Right hindlimb (tissue), 1 donor: ENCODE data around the gene PIAS1.
"Not testable (repeated sequence)": the region's sequence is repeated elsewhere in the genome, so short reads cannot be mapped to it uniquely, and the experiment has no call there.

Experiments
- DNase-seq: peaks from one replicate; pipeline ENCODE4 v3.0.0-alpha.2; 2018

Gene PIAS1

GRCh38 chr15:68205954-68206539, 151.9 kb downstream of the PIAS1 start:
- peak; percentile 68 for DNase-seq

- DNase-seq: no peak
These were observed 152.6 kb downstream of the PIAS1 start for GRCh38 chr15:68206711-68207151.

GRCh38 chr15:68207176-68207935, 153.2 kb downstream of the PIAS1 start:
- no peak for DNase-seq

- no peak for DNase-seq
These were observed 154.0 kb downstream of the PIAS1 start for GRCh38 chr15:68208136-68208535.

DNA sequence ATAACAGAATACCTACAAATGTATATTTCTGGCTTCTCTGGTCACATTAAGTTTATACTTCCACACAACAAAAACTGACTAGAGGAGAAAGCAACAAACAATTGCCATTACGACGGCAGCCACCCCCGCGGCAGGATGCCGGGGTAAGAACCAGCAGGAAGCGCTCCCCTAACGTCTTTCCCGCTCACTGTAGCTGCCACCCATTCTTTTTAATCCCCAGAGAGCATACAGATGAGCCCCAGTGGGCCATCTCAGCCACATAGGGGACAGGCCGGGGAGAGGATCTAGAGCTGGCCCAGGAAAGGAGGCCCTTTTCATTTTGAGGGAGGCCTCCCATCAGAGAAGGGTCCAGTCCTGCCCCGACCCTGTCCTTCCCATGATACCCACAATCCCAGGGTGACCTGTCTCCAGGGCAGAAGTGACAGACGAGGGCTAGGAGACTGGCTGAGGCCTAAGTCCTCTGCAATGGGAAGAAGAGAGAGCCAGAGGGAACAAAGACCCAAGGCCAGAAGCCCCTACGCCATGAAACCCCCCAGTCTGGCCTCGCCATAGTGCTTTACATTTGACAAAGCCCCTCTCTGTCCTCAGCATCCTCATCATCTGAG, 154.6 kb downstream of the PIAS1 start:
- DNase-seq: no peak

- no peak for DNase-seq
These were observed 155.2 kb downstream of the PIAS1 start for GRCh38 chr15:68209272-68209671.

DNA sequence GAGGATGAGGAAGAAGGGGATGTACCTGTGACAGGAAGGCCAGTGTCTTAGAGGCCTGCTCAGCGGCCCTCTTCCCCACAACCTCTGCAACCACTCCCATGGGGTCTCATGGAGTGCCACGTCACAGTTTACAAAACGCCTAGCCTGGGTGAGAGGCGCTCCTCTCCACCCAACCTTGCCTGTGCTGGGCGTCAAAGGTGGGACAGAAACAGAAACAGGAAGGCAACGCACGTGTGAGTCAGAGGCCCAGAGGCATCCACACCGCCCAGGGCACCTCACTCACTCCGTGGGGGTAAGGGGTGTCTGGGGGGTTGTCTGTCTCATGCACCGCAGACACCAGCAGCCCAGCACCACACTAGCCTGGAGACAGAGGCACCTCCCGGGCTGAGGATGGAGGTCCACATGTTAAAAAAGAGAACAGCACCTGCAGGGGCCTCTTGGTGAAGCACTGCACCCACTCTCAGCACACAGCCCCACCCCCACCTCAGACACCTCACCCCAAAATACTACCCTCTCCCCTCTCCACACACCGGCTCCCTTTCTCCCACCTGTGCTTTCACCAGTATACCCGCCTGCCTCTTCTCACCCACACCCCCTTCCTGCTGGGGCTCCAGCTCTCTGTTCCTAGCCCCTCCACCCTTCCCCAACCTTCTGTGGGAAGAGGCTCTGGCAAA, 155.8 kb downstream of the PIAS1 start:
- DNase-seq: no peak

DNA sequence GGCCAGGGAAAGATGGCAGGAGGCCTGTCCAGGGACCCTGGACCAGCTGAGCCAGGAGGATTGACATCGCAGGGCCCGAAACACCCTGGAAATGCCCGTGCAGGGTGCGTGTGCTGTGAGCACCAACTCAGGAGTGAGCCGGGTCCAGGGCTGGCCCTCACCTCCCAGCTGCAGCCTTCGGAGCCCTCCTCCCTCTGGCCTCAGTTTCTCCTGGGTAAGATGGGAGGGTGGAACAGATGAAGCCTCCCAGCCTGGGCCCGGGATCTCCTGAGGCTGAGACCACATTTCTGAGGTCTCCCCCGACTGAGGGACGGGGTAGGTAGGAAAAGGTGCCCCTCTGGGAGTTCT, 156.3 kb downstream of the PIAS1 start:
- DNase-seq: no peak

GRCh38 chr15:68210821-68211655, 156.9 kb downstream of the PIAS1 start:
- peak; percentile 83 for DNase-seq

- no peak for DNase-seq
These were observed 157.7 kb downstream of the PIAS1 start for GRCh38 chr15:68211656-68212320.

DNA sequence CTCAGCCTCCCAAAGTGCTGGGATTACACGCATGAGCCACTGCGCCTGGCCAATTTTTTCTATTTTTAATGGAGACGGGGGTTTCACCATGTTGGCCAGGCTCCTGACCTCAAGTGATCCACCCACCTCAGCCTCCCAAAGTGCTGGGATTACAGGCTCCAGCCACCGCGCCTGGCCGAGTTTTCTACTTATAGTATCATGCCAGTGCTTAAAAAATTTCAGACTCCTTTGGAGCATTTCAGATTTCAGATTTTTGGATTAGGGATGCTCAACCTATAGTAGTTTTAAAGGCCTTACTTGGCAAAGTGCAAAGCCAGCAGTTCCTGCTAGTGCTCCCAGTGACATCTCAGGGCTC, 159.4 kb downstream of the PIAS1 start:
- not testable (repeated sequence) for DNase-seq

DNA sequence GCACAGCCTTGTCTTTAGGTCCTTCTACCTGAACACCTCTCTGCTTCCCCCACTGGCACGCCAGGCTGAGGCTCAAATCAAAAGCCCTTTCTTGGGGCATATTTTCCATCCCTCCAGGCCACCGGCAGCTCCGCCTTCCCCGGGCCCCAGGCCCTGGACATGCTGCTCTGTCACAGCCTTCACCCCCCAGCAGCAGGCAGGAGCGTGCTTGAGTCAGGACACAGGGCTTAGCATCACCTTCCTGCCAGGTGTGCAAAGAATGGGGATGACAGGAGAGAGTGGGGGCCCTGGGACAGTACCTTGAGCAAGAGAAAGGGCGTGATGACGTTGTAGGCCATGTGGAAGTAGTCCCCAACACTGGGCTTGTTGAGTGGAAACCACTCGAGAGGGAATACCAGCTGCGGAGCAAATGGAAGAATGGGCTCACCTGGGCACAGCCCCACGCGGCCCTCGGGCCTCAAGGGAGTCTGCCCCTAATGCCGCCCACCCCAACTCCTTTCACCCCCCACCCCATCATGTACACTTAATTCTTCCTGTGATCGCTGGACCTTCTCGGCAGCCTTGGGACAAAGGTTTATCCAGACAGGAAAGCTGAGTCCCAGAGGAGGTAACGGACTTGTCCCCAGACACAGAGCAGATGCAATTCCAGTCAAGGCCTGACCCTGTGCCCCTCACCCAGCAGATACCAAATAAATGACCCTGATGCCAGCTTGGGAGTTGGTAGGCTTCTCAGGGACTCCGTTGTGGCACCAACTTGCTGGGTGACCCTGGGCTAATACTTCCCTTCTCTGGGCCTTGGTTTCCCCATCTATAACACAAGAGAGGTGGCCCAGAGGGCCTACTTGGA, 160.1 kb downstream of the PIAS1 start:
- no peak for DNase-seq

DNA sequence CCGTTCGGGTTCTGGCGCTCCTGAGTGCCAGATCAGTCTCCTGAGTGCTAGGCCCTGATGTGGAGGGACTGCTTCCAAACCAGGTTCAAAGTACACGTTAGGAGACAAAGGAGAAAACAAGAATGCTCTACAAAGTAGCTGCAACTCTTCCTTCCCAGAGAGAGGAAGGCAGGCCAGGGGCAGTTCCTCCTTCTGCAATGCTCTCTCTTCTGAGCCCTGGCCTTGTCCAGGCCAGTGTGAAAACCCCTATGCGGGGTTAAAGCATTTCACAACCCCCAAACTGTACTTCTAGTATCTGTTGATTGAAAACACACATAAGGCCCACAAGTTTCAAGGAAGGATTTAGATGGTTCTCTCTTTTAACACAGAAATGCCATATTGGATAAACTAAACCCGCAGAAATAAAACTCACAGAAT, 160.7 kb downstream of the PIAS1 start:
- DNase-seq: no peak

DNA sequence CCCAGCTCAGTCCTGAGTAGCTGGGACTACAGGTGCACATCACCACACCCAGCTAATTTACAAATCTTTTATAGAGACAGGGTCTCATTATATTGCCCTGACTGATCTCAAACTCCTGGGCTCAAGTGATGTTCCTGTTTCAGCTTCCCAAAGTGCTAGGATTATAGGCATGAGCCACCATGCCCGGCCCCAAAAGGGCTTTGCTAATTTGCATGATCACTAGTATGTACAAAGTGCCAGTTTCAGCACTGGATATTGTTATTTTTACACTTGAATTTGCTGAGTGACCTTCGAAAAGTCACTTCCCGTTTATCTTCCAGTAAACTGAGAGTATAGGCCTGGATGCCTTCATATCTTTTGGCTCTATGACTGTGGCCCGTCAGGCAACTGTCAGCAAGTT, 163.2 kb downstream of the PIAS1 start:
- DNase-seq: no peak

DNA sequence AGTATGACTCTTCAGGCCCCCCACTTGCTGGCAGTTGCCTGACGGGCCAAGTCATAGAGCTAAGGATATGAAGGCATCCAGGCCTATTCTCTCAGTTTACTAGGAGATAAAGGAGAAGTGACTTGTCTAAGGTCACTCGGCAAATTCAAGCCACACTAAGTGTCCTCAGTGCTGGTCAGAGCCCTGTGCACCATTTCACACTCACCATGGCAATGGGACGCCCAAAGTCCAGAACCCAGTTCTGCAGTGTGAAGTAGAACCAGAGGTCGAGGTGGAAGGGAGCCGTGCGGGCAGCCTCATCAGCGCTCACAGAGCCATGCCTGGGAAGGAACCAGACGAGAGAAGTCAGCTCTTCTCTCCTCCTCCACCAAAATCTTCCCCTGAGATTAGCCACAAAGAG, 164.2 kb downstream of the PIAS1 start:
- no peak for DNase-seq

DNA sequence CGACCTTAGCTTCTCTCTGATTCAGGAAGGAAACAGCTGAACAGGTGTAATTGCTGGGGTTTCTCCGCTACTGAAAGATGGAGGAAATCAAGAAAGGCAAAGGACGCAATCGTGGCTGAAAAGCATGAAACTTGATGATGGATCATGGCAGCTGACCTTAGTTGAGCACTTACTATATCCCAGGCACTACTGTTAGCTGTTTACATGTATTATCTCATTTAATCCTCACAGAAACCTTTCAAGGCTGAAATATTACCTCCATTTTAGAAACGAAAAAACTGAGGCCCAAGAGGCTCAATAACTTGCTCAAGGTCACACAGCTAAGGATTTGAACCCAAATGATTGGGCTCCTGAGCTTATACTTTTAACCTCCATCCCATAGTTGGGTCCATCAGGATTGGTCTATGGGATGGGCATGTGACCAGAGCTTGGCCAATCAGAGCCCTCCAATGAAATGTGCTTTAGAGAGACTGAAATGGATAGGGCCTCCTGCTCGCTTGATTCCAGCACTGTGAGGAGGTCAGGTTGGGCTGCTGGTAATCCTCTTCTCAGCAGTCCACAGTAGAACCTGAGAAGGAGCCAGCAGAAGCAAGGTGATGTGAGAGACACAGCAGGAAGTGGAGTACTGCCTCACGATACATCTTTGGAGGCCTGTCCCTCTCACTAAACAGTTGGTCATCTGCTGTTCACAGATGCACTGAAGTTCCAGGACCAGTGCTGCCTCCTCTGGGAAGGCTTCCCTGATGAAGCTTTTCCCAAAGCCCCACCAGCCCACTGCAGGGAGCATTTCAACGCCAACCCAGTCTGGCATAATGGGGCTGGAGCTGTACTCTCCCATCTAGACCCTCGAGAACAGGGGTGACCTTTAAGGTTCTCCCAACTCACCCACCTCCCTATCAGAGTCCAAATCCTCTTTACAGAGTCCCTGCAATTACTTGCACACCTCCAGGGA, 165.0 kb downstream of the PIAS1 start:
- no peak for DNase-seq

GRCh38 chr15:68220489-68220888, 166.4 kb downstream of the PIAS1 start:
- no peak for DNase-seq

- DNase-seq: no peak
These were observed 166.9 kb downstream of the PIAS1 start for GRCh38 chr15:68220967-68221366.

GRCh38 chr15:68221530-68222431, 167.7 kb downstream of the PIAS1 start:
- not testable (repeated sequence) for DNase-seq
